GM18861 (cell line): Measurements from ENCODE around the gene CEP95.
A peak's percentile ranks its signal among the peaks of the same experiment; 100 is the strongest.
"Not testable (repeated sequence)": the region's sequence is repeated elsewhere in the genome, so short reads cannot be mapped to it uniquely, and the experiment has no call there.

Experiments used
- ATAC-seq: cut with Tn5 transposase; IDR thresholded peaks from one replicate; pipeline ENCODE4 v1.9.1; 2021; ENCODE audit not compliant: unreplicated experiment

CEP95 gene

GRCh38 chr17:64506576-64507412 lies at the start of gene CEP95:
TSS of gene CEP95 (plus strand) at chr17:64506977. CDS start at chr17:64507098, 121 bp downstream.
- peak; percentile 40 for ATAC-seq

DNA sequence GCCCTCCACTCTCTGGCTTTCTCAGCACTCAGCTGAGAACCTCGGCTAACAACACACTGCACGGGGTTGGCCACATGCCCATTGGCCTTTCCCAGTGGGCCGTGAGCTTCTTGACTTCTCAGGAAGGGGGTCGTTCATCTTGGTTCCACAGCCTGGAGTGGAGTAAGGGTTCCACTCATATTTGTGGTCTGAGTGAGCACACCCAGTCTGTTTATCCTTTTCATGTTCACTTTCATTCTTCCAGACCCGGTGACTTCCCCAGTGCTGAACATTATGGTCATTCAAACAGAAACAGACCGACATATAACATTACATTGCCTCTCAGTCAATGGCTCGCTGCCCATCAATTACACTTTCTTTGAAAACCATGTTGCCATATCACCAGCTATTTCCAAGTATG lies 49.6 kb upstream of the CEP95 start:
- no peak for ATAC-seq

- ATAC-seq: no peak
These were observed 48.0 kb upstream of the CEP95 start for GRCh38 chr17:64458756-64459155.

GRCh38 chr17:64459284-64459747 lies 47.5 kb upstream of the CEP95 start:
- ATAC-seq: no peak

DNA sequence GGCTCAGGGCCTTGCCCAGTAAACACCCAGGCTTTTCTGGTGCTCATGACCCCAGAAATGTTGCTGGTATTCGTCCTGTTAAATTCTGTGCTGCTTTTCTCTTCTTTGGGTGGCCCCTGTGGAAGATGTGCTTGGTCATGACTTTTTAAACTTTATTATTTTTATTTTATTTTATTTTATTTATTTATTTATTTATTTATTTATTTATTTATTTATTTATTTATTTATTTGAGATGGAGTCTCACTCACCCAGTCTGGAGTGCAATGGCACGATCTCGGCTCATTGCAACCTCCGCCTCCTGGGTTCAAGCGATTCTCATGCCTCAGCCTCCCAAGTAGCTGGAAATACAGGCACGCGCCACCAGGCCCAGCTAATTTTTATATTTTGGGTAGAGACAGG lies 47.0 kb upstream of the CEP95 start:
- ATAC-seq: not testable (repeated sequence)

DNA sequence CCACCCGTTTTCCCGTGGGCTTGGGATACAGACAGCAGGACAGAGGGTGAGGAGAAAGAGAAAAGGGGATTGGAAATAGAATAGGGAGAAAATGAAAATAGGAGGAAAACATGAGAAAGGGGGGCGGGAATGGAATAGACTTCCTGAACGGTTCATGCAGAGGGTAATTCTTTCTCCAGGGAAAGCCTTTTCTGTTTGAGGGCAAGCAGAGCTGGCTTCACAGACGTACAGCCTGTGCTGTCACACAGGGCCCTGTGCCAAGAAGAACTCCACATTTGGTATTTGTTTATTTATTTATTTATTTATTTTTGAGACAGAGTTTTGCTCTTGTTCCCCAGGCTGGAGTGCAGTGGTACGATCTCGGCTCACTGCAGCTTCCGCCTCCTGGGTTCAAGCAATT lies 45.8 kb upstream of the CEP95 start:
- ATAC-seq: no peak

- no peak for ATAC-seq
These were observed 45.0 kb upstream of the CEP95 start for GRCh38 chr17:64461788-64462187.

DNA sequence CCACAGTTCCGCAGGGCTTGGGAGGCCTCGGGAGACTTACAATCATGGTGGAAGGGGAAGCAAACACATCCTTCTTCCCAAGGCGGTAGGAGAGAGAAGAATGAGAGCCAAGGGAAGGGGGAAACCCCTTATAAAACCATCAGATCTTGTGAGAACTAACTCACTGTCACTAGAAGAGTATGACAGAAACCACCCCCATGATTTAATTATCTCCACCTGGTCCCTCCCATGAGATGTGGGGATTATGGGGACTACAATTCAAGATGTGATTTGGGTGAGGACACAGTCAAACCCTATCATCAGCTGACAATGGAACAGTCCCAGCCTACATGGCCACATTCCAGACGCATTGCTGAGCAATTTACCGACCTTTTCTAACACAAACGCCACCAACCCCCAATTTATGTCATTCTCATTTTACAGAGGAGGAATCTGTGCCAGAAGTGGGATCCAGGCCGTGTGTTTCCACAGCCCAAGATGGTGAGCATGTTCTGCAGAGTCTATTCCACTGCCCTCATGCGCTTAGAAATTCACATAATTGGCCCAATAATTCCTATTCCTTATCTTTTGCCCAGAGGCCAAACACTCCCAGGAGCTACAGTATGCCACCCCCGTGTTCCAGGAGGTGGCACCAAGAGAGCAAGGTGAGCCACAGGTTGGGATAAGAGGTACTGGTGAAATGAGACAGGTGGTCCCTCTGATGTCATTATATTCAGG lies 40.6 kb upstream of the CEP95 start:
- no peak for ATAC-seq

DNA sequence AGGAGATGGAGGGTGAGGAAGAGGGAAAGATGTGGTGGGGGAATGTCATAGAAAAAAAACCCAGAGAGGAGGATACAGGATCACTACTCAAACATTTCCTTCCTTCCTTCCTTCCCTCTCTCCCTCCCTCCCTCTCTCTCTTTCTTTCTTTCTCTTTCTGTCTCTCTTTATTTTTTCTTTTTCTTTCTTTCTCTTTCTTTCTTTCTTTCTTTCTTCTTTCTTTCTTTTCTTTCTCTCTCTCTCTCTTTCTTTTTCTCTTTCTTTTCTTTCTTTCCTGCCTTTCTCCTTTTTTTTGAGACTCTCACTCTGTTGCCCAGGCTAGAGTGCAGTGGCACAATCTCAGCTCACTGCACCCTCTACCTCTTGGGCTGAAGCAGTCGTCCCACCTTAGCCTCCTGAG lies 39.9 kb upstream of the CEP95 start:
- not testable (repeated sequence) for ATAC-seq

GRCh38 chr17:64470625-64471024 lies 36.2 kb upstream of the CEP95 start:
- no peak for ATAC-seq

- no peak for ATAC-seq
These were observed 35.3 kb upstream of the CEP95 start for GRCh38 chr17:64471440-64471839.

DNA sequence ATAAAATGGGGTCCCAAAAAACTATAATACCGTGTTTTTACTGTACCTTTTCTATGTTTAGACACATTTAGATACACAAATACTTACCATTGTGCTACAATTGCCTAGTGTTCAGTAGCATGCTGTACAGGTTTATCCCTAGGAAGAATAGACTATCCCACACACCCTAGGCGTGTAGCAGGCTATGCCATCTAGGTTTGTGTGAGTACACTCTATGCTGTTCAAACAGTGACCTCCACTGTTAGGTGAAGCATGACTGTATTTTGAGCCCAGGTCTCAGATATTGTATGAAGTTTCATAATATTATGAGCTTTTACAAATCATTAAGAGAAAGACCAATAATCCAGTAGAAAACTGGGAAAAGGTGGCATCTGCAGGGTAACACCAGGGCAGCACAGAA lies 34.2 kb upstream of the CEP95 start:
- ATAC-seq: no peak

DNA sequence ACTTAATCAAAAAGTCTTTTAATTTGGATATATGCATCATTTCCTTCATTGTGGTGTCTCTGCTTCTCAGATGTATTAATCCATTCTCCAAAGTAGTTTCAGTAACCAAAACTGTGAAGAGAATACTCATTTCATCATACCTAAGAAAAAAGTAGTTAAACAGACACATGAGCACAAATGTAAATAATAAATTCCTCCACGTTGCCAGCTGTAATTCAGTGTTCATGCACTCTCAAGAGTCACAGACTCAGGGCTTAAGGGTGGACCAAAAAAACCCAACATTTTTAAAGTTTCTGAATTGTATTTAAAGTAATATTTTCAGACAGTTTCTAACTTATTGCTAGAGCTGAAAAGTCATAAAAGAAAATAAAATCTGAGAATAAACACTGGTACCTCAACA lies 28.9 kb upstream of the CEP95 start:
- no peak for ATAC-seq

DNA sequence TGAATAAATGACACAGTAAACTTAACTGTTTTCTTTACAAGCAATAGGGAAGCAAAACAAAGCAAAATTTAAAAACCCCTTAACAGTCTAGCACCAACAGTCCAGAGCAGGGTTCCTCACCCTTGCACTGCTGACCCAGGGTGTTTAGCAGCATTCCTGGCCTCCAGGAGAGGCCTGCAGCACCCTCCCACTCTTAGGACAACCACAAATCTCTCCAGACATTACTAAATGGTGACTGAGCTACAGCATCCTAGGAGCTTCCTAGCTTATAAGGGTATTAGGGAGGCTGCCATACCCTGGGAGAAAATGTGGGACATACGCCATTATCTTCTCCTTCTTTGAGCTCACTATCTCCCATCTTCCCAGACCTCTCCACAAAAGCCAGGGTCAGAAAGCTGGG lies 25.8 kb upstream of the CEP95 start:
- no peak for ATAC-seq

DNA sequence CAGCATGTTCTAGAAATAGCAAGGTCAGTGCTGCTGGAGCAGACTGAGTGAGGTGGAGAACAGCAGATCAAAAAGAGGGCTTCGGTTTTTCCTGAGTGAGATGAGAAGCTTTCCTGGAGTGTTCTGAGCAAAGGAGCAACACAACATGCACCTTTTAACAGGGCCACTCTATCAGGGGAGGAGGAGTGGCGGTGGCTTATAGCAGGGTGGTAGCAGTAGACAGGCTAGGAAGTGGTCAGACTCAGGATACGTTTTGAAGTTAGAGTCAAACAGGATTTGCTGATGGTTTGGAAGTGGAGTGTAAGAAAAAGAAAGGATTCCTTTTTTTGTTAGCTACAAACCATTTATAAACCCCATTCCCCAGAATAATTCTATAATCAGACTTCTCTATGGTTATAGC lies 22.4 kb upstream of the CEP95 start:
- ATAC-seq: no peak

- no peak for ATAC-seq
These were observed 18.5 kb upstream of the CEP95 start for GRCh38 chr17:64488301-64488700.

DNA sequence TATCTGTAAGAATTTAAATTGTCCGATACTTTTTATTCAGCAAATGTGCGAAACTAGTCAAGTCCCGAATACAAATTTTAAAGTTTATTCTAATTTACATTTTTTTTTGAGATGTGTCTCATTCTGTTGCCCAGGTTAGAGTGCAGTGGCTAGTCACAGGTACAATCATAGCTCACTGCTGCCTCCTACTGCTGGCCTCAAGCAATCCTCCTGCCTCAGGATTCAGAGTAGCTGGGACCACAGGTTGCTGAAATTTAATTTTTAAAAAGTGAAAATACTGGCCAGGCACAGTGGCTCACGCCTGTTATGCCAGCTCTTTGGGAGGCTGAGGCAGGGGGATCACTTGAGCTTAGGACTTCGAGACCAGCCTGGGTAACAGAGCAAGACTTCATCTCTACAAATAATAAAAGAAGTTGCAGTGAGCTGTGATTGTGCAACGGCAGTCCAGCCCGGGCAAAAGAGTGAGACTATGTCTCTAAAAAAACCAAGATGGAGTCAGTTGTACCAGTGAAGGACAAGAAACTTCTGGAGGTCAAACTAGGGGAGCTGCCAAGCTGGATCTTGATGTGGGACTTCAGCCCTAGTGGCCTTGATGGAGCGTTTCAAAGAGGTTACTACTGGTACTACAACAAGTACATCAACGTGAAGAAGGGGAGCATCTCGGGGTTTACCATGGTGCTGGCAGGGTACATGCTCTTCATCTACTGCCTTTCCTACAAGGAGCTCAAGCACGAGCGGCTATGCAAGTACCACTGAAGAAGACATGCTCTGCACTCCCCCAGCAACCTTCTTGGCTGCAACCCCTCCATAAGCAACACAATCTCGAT lies 15.5 kb upstream of the CEP95 start:
- no peak for ATAC-seq

DNA sequence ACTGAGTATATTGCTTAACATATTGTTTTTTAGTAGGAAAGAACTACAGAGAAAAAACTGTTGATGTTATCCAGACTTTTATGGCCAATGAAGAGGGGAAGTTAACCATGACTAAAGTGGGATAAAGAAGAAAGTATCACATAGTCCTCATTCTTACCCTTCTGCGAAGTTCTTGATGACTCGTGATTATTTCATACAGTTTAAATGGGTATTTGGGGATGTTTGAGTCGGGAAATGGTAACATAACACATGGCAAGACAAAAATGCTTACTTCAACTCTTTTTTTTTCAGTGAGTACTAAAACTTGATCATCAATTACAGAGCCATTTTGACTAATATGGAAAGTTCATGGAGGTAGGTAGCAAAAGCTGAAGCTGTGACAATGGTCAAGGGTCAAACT lies 14.8 kb upstream of the CEP95 start:
- no peak for ATAC-seq

- ATAC-seq: no peak
These were observed 14.2 kb upstream of the CEP95 start for GRCh38 chr17:64492481-64493109.

DNA sequence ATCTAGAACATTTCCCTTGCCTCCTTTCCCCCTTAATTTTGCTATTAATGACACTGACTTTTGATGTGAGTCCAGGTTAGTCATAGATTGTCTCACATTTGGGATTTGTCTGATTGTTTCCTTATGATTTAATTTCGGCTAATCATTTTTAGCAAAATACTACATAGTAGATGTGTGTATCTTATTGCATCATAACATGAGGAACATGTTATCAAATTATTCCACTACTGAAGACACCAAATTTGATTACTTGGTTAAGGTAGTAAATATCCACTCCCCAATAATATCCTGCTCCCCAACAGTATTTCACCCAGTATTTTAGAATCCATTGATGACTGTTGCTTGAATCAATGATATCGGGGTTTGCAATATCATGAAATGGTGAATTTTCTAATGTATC lies 12.7 kb upstream of the CEP95 start:
- no peak for ATAC-seq

DNA sequence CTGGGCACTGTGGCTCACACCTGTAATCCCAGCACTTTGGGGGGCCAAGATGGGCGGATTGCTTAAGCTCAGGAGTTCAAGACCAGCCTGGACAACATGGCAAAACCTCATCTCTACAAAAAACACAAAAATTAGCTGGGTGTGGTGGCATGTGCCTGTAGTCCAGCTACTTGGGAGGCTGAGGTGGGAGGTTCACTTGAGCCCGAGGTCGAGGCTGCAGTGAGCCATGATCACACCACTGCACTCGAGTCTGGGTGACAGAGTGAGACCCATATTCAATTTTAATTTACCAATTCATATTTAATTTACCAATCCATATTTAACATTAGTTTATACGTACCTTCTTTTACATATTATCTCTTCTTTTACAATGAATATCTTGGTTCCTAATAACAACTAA lies 11.5 kb upstream of the CEP95 start:
- not testable (repeated sequence) for ATAC-seq
